Measurements from ENCODE around the gene CDK5RAP2.

- TF ChIP-seq CTCF (IDR thresholded peaks at IDR 0.05; ENCODE audit: low read depth, low read length) (no peak), EZH2phosphoT487 (IDR thresholded peaks at IDR 0.05; ENCODE audit: low read depth) (no peak)
Observed at GRCh38 chr9:120603010-120603409, 23.0 kb upstream of the CDK5RAP2 start.
